K562 (cell line): ENCODE results near the gene FCRL4. TPM values are rescaled to one million over a fixed set of nuclear protein-coding genes. Genes with fewer than 3 reads are reported as not detected.
A peak's percentile ranks its signal among the peaks of the same experiment; 100 is the strongest.

Experiments used
- ATAC-seq: fragments of 200-7000 bp; cut with Tn5 transposase; 3 replicates; pipeline ENCODE4 v1.9.1; 2020; ENCODE audit warnings: moderate library complexity
- BruUV-seq: library from RNA; stranded (reverse); fragments of 400-500 nt; replicated peaks from 2 replicates; lab custom pipeline; 2021; lab: Mats Ljungman, UMichigan
- CTCF ChIA-PET: fragments of 300-600 bp; formaldehyde crosslinking; extraction: SDS; loops from one replicate; lab custom pipeline; 2021; ENCODE audit warnings: low intra/inter-chr PET ratio; lab: Yijun Ruan, JAX
- POLR2A ChIA-PET: fragments of 300-600, 350-650 bp; sonication (Branson Sonifier 250); formaldehyde crosslinking; extraction: SDS; loops from one replicate; lab custom pipeline; 2021; ENCODE audit warnings: antibody characterized with exemption, inconsistent platforms; lab: Yijun Ruan, JAX
- DNase-seq, 4 experiments: peaks; one replicate each; pipeline versions ENCODE4 v3.0.0 to v3.0.0-alpha.2; 2011 to 2018; ENCODE audit warnings: low spot score in 3 of 4, mixed read lengths in 3 of 4; ENCODE audit errors: extremely low read depth in 1 of 4
- FAIRE-seq: peaks from 2 replicates; lab custom pipeline; 2011; peaks lifted over from hg19 to GRCh38; lab: Jason Lieb, UNC
- H2AFZ ChIP-seq: 2 replicates; pipeline ENCODE4 v1.6.0; 2011; ENCODE audit warnings: low read depth, low read length, control low read depth, inconsistent platforms
- H3K27ac ChIP-seq: fragments of 200-600 bp; 3 replicates; pipeline ENCODE4 v1.8.0; 2011; ENCODE audit warnings: low read depth, mild to moderate bottlenecking, control low read depth, inconsistent platforms, low read length, moderate library complexity, mixed read lengths; ENCODE audit errors: extremely low read depth
- H3K27me3 ChIP-seq, 2 experiments: fragments of 300-600 bp in 1 of 2; 2 replicates in 1 of 2; 3 replicates in 1 of 2; pipeline versions ENCODE4 v1.6.0 to v1.8.0; 2011; ENCODE audit warnings: inconsistent platforms in 2 of 2, low read length in 2 of 2, mild to moderate bottlenecking in 1 of 2, mixed read lengths in 1 of 2, moderate library complexity in 1 of 2; ENCODE audit not compliant: control insufficient read depth in 2 of 2, insufficient read depth in 2 of 2
- H3K36me3 ChIP-seq: fragments of 300-600 bp; 3 replicates; pipeline ENCODE4 v1.8.0; 2011; ENCODE audit warnings: mild to moderate bottlenecking, low read length, inconsistent platforms; ENCODE audit not compliant: control insufficient read depth, insufficient read depth
- H3K4me1 ChIP-seq, 2 experiments: fragments of 200-600 bp in 1 of 2; replicated peaks in 1 of 2; 2 replicates in 1 of 2; 3 replicates in 1 of 2; pipeline versions ENCODE4 v1.5.1 to v1.8.0; 2011; ENCODE audit warnings: inconsistent platforms in 2 of 2, low read length in 2 of 2, mild to moderate bottlenecking in 1 of 2, mixed read lengths in 1 of 2, moderate library complexity in 1 of 2; ENCODE audit not compliant: control insufficient read depth in 2 of 2, insufficient read depth in 2 of 2
- H3K4me2 ChIP-seq: 2 replicates; pipeline ENCODE4 v1.6.1; 2011; ENCODE audit warnings: low read length, control low read depth, inconsistent platforms, mixed read lengths; ENCODE audit not compliant: insufficient read depth
- H3K4me3 ChIP-seq: fragments of 200-600 bp; sonication (generic), shearing (Covaris generic); 2 replicates; pipeline ENCODE4 v1.5.1; 2016; ENCODE audit warnings: control low read depth, inconsistent platforms
- H3K79me2 ChIP-seq: fragments of 200-600 bp; 3 replicates; pipeline ENCODE4 v1.8.0; 2011; ENCODE audit warnings: low read length, inconsistent platforms; ENCODE audit not compliant: control insufficient read depth, insufficient read depth
- H3K9ac ChIP-seq, 2 experiments: 2 replicates each; pipeline versions ENCODE4 v1.6.0 to v1.6.1; 2011; ENCODE audit warnings: low read depth in 2 of 2, low read length in 2 of 2, control low read depth in 1 of 2, inconsistent platforms in 1 of 2, mild to moderate bottlenecking in 1 of 2, mixed read lengths in 1 of 2; ENCODE audit not compliant: insufficient read depth in 1 of 2
- H3K9me1 ChIP-seq: one replicate; pipeline ENCODE4 v1.6.0; 2011; ENCODE audit warnings: inconsistent platforms, mild to moderate bottlenecking, low read length, moderate library complexity; ENCODE audit not compliant: control insufficient read depth, insufficient read depth
- H3K9me3 ChIP-seq: replicated peaks from 2 replicates; pipeline ENCODE4 v1.5.1; 2011; ENCODE audit warnings: low read depth, low read length, inconsistent platforms; ENCODE audit not compliant: control insufficient read depth, insufficient read depth
- H4K20me1 ChIP-seq: replicated peaks from 2 replicates; pipeline ENCODE4 v1.6.1; 2011; ENCODE audit warnings: low read length, inconsistent platforms, mixed read lengths; ENCODE audit not compliant: control insufficient read depth, insufficient read depth
- CREBBP ChIP-seq: IDR thresholded peaks from one replicate; pipeline ENCODE4 v1.6.1; 2012; ENCODE audit warnings: low read depth, mild to moderate bottlenecking, control low read depth, inconsistent platforms, low read length
- EP400 ChIP-seq: fragments of 450-650 bp; IDR thresholded peaks from 2 replicates; pipeline ENCODE4 v1.6.1; 2017; ENCODE audit warnings: antibody characterized with exemption, mild to moderate bottlenecking, moderate library complexity
- FOSL1 ChIP-seq: fragments of 200-800 bp; sonication (Bioruptor generic); conservative IDR thresholded peaks from 2 replicates; pipeline ENCODE4 v1.6.1; 2016; ENCODE audit warnings: missing genetic modification characterization, missing compliant biosample characterization
- FUS ChIP-seq: fragments of 200-400 bp; formaldehyde crosslinking; optimal IDR thresholded peaks from 2 replicates; pipeline ENCODE3; 2017; ENCODE audit warnings: low read depth, low read length
- HMG20A ChIP-seq: fragments of 450-650 bp; formaldehyde crosslinking; conservative IDR thresholded peaks from 2 replicates; pipeline ENCODE4 v1.4.0; 2020; ENCODE audit warnings: mild to moderate bottlenecking, mixed read lengths
- JUND ChIP-seq, 2 experiments: IDR thresholded peaks; 2 replicates in 1 of 2; 3 replicates in 1 of 2; pipeline ENCODE4 v1.6.1; 2011; ENCODE audit warnings: borderline replicate concordance in 2 of 2, low read depth in 2 of 2, low read length in 2 of 2, improper control_type of control experiment in 1 of 2, missing biosample characterization in 1 of 2, missing genetic modification characterization in 1 of 2, missing genetic modification reagents in 1 of 2
- LEF1 ChIP-seq: fragments of 450-650 bp; IDR thresholded peaks from 2 replicates; pipeline ENCODE4 v1.6.1; 2016; ENCODE audit warnings: mild to moderate bottlenecking
- NFE2 ChIP-seq: IDR thresholded peaks from 2 replicates; pipeline ENCODE4 v1.6.1; 2014; ENCODE audit warnings: antibody characterized with exemption, low read depth
- RBM15 ChIP-seq: fragments of 200-400 bp; formaldehyde crosslinking; IDR thresholded peaks from 2 replicates; pipeline ENCODE4 v1.6.1; 2018; ENCODE audit warnings: mild to moderate bottlenecking, low read length, moderate library complexity; ENCODE audit not compliant: insufficient read depth
- SMAD3 ChIP-seq: fragments of 450-650 bp; formaldehyde crosslinking; conservative IDR thresholded peaks from 2 replicates; pipeline ENCODE4 v1.4.0; 2020; ENCODE audit warnings: mild to moderate bottlenecking
- SMARCA4 ChIP-seq: fragments of 450-650 bp; IDR thresholded peaks from 2 replicates; pipeline ENCODE4 v1.6.1; 2016
- TAF15 ChIP-seq: fragments of 200-400 bp; formaldehyde crosslinking; IDR thresholded peaks from 2 replicates; pipeline ENCODE4 v1.6.1; 2017; ENCODE audit warnings: mild to moderate bottlenecking, low read depth, low read length, moderate library complexity
- ZNF124 ChIP-seq: sonication (generic); formaldehyde crosslinking; IDR thresholded peaks from 2 replicates; pipeline ENCODE4 v1.8.1; 2022; ENCODE audit warnings: missing genetic modification reagents
- WGBS: fragments of 100-300 bp; shearing (Covaris generic); methylation state at CpG from one replicate; pipeline ENCODE4 v1.1.6; 2016; ENCODE audit warnings: low coverage, mixed read lengths; ENCODE audit not compliant: insufficient coverage; ENCODE audit errors: missing lambda C conversion rate; 5-methylcytosine and 5-hydroxymethylcytosine counted together
- in situ Hi-C: fragments of 300-500 bp; cut with MboI; formaldehyde crosslinking; loops from 4 replicates; pipeline ENCODE4 v1.15.0; 2018; ENCODE audit warnings: inconsistent platforms, mixed read lengths
- intact Hi-C: fragments of 100-400 bp; cut with micrococcal nuclease; formaldehyde crosslinking; loops from 2 replicates; pipeline ENCODE4 v1.14.2; 2022
- polyA plus RNA-seq, 8 experiments: library from polyadenylated mRNA; depleted of rRNA in 4 of 8; stranded (reverse) in 5 of 8; unstranded in 3 of 8; fragments of >200 nt; fragmentation: Nextera tagmentation in 2 of 8; fragmentation: Illumina TruSeq in 1 of 8; extraction: Ambion mirVana in 2 of 8; extraction: Trizol in 1 of 8; gene quantifications; 2 replicates each; pipeline versions ENCODE4 v1.2.1 to v1.2.3, GENCODE V29; 2011 to 2014; ENCODE audit warnings: inconsistent platforms in 1 of 8, missing spikeins in 1 of 8
- total RNA-seq, 7 experiments: library from RNA; depleted of rRNA in 6 of 7; stranded (reverse); fragments of >200 nt in 6 of 7; fragmentation: Illumina TruSeq in 2 of 7; extraction: Trizol in 2 of 7; gene quantifications; 2 replicates each; pipeline versions ENCODE4 v1.2.1 to v1.2.3, GENCODE V29; 2011 to 2021; ENCODE audit warnings: low replicate concordance in 1 of 7
- TF ChIP-seq, protein P1 (sequence below), 2 experiments: fragments of 450-650 bp in 1 of 2; sonication (generic) in 1 of 2; formaldehyde crosslinking in 1 of 2; IDR thresholded peaks in 1 of 2; conservative IDR thresholded peaks in 1 of 2; 2 replicates each; pipeline versions ENCODE4 v1.6.1 to v1.8.1; 2016 to 2023; ENCODE audit warnings: mild to moderate bottlenecking in 2 of 2, moderate library complexity in 2 of 2, inconsistent platforms in 1 of 2, missing genetic modification reagents in 1 of 2
- TF ChIP-seq, protein P2 (sequence below), 2 experiments: fragments of 150-350 bp in 1 of 2; IDR thresholded peaks; 2 replicates each; pipeline ENCODE4 v1.6.1; 2012 to 2016; ENCODE audit warnings: low read depth in 2 of 2, low read length in 2 of 2, mild to moderate bottlenecking in 1 of 2, moderate library complexity in 1 of 2
- TF ChIP-seq, protein P3 (sequence below): fragments of 250-450 bp; sonication (Bioruptor Pico); IDR thresholded peaks from 2 replicates; pipeline ENCODE4 v1.8.0; 2022; ENCODE audit warnings: moderate library complexity, mild to moderate bottlenecking, inconsistent platforms

The FCRL4 gene
- total and polyA plus RNA-seq, 9 of the 15 experiments (the other 6 are each of a cell fraction or from before 2014, with no cell fraction given): not detected

- TF ChIP-seq FOSL1 (tag) (0 out of 2 replicates have a peak, but pooled peaks have one; percentile 30), CREBBP (no peak), JUND (IDR thresholded peaks at IDR 0.05; ENCODE audit: borderline replicate concordance, low read depth, low read length) (peak; percentile 62; the same call in 1 of the 2 replicates), JUND (tag; IDR thresholded peaks at IDR 0.05; ENCODE audit: borderline replicate concordance, low read depth, low read length) (peak; percentile 29; the same call in 1 of the 3 replicates), RBM15 (no peak), ZNF124 (CRISPR knock-in tag) (no peak), EP400 (no peak), SMAD3 (CRISPR knock-in tag) (no peak), LEF1 (no peak), TAF15 (no peak), FUS (no peak), NFE2 (0 out of 2 replicates have a peak, but pooled peaks have one; percentile 4), SMARCA4 (no peak), HMG20A (CRISPR knock-in tag) (no peak)
- TF ChIP-seq, protein P1, sequence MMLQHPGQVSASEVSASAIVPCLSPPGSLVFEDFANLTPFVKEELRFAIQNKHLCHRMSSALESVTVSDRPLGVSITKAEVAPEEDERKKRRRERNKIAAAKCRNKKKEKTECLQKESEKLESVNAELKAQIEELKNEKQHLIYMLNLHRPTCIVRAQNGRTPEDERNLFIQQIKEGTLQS (IDR thresholded peaks at IDR 0.05): peak; percentile 60
- TF ChIP-seq, protein P1 (CRISPR knock-in tag; conservative IDR thresholded peaks at IDR 0.05): no peak
- TF ChIP-seq, protein P2, sequence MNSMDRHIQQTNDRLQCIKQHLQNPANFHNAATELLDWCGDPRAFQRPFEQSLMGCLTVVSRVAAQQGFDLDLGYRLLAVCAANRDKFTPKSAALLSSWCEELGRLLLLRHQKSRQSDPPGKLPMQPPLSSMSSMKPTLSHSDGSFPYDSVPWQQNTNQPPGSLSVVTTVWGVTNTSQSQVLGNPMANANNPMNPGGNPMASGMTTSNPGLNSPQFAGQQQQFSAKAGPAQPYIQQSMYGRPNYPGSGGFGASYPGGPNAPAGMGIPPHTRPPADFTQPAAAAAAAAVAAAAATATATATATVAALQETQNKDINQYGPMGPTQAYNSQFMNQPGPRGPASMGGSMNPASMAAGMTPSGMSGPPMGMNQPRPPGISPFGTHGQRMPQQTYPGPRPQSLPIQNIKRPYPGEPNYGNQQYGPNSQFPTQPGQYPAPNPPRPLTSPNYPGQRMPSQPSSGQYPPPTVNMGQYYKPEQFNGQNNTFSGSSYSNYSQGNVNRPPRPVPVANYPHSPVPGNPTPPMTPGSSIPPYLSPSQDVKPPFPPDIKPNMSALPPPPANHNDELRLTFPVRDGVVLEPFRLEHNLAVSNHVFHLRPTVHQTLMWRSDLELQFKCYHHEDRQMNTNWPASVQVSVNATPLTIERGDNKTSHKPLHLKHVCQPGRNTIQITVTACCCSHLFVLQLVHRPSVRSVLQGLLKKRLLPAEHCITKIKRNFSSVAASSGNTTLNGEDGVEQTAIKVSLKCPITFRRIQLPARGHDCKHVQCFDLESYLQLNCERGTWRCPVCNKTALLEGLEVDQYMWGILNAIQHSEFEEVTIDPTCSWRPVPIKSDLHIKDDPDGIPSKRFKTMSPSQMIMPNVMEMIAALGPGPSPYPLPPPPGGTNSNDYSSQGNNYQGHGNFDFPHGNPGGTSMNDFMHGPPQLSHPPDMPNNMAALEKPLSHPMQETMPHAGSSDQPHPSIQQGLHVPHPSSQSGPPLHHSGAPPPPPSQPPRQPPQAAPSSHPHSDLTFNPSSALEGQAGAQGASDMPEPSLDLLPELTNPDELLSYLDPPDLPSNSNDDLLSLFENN (IDR thresholded peaks at IDR 0.05; ENCODE audit: low read depth in 2 of 2, low read length in 2 of 2): no peak
- TF ChIP-seq, protein P3, sequence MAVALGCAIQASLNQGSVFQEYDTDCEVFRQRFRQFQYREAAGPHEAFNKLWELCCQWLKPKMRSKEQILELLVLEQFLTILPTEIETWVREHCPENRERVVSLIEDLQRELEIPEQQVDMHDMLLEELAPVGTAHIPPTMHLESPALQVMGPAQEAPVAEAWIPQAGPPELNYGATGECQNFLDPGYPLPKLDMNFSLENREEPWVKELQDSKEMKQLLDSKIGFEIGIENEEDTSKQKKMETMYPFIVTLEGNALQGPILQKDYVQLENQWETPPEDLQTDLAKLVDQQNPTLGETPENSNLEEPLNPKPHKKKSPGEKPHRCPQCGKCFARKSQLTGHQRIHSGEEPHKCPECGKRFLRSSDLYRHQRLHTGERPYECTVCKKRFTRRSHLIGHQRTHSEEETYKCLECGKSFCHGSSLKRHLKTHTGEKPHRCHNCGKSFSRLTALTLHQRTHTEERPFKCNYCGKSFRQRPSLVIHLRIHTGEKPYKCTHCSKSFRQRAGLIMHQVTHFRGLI (CRISPR knock-in tag): no peak
- TF ChIP-seq, all 486 proteins: peak for 4
- Histone ChIP-seq H2AFZ (no peak overlapping the region), H3K9me3 (no peaks in the 10 kb centered on the region), H3K9me1 (no peaks in the 10 kb centered on the region), H3K27me3 (no peaks in the 10 kb centered on the region; a peak in 1 of 5 replicates), H3K4me1 (no peaks in the 10 kb centered on the region), H4K20me1 (no peaks in the 10 kb centered on the region), H3K27ac (no peak overlapping the region), H3K9ac (no peak overlapping the region), H3K4me2 (no peak overlapping the region), H3K4me3 (no peak overlapping the region), H3K79me2 (no peaks in the 10 kb centered on the region), H3K36me3 (no peaks in the 10 kb centered on the region)
- FAIRE-seq: no peak
- intact Hi-C loops (no loop called here), in situ Hi-C loops (no loop called here)
- ChIA-PET CTCF (no interaction called here), POLR2A (interaction anchor here (0.7 to 1.8 kb wide), 2 partner anchors 10 to 49 kb away, joined by 3 to 4 read pairs; no protein-coding TSS in a partner anchor)
- BruUV-seq: no TSS peak
- 0% methylated on average over 2 of the region's 2 CpGs for WGBS
- peak; percentile 44; the same call in 1 of the 3 replicates for ATAC-seq
- peak in 1 of 4 experiments; percentile 5 for DNase-seq
Observed at GRCh38 chr1:157624471-157624870, 26.6 kb upstream of the FCRL4 start.
